Measurements from ENCODE around the gene USP20.

The USP20 gene

DNA sequence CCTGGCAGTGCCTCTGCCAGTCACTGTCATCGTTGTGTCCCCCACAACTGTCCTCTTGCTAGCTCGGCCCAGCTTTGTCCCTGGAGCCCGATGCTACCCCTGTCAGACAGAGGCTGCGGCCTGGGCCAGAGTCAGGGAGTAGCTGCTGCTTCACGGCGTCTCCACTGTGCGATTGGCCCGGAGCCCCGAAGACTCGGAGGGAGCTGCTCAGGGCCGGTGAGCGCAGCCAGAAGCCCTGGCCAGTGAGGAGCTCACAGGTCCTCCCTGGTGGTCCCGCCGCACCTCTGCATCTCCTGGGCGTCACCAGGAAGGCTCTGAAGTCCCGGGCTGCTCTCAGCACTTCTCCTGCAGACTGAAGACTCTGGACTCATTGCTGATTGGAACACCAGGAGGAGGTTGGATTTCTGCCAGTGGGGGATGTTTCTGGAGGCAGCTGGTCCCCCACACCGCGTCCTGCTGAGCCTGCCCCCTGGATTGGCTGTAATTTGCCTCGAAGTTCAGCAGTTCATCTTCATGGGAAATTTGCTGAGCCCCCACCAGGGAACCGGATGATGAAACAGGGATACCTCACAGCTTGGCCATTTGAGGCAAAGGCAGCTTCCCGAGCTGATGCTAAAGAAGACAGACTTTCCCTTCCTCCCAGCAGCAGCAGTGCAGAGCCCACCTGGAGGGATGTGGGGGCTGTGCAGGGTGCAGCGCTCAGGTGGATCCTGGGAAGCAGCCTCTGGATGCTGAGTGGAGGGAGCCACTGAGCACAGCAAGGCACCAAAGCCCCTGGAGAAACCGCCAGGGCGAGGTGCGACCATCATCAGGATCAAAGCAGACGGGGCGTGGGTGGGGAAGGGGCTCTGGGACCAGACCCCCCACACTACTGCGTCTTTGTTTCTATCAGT, 45.6 kb downstream of the USP20 start:
- no peak overlapping the region for H3K27ac Mint-ChIP-seq
- no peaks in the 10 kb centered on the region for H3K9me3 Mint-ChIP-seq
- H3K36me3 Mint-ChIP-seq (ENCODE audit: low read depth): no peaks in the 10 kb centered on the region
- no peaks in the 10 kb centered on the region for H3K27me3 Mint-ChIP-seq
- no peak overlapping the region for H3K4me3 Mint-ChIP-seq
- peaks cover 25% of the 10 kb centered on the region for H3K4me1 Mint-ChIP-seq (ENCODE audit: low read depth)
- intact Hi-C loops (cut with micrococcal nuclease): no loop called here

- Mint-ChIP-seq H3K4me3 (no peak overlapping the region), H3K9me3 (no peaks in the 10 kb centered on the region), H3K27ac (no peak overlapping the region), H3K36me3 (ENCODE audit: low read depth) (no peaks in the 10 kb centered on the region), H3K4me1 (ENCODE audit: low read depth) (peaks cover 33% of the 10 kb centered on the region), H3K27me3 (no peaks in the 10 kb centered on the region)
- intact Hi-C loops (cut with micrococcal nuclease): no loop called here
Measured at GRCh38 chr9:129881547-129882324, 46.5 kb downstream of the USP20 start.

GRCh38 chr9:129884220-129885017, 49.2 kb downstream of the USP20 start:
- no peaks in the 10 kb centered on the region for H3K27me3 Mint-ChIP-seq

GRCh38 chr9:129885018-129885669, 49.9 kb downstream of the USP20 start:
- Mint-ChIP-seq H3K27ac (peak overlapping the region; percentile 86), H3K4me1 (ENCODE audit: low read depth) (peaks cover 65% of the 10 kb centered on the region), H3K27me3 (no peaks in the 10 kb centered on the region), H3K9me3 (no peaks in the 10 kb centered on the region), H3K4me3 (peak overlapping the region; percentile 74), H3K36me3 (ENCODE audit: low read depth) (peaks cover 26% of the 10 kb centered on the region)
- intact Hi-C loops (cut with micrococcal nuclease): loop anchor here (5.0 kb wide), 2 partner anchors 167 to 212 kb away; partner anchors contain the start of gene GPR107

More at GRCh38 chr9:129884220-129885017, 49.2 kb downstream of the USP20 start:
- peaks cover 19% of the 10 kb centered on the region for H3K36me3 Mint-ChIP-seq (ENCODE audit: low read depth)
- H3K27ac Mint-ChIP-seq: peak overlapping the region; percentile 86
- H3K9me3 Mint-ChIP-seq: no peaks in the 10 kb centered on the region
- H3K4me3 Mint-ChIP-seq: peak overlapping the region; percentile 74
- intact Hi-C loops (cut with micrococcal nuclease): loop anchor here (5.0 kb wide), 2 partner anchors 168 to 213 kb away; partner anchors contain the start of gene GPR107
- peaks cover 58% of the 10 kb centered on the region for H3K4me1 Mint-ChIP-seq (ENCODE audit: low read depth)

DNA sequence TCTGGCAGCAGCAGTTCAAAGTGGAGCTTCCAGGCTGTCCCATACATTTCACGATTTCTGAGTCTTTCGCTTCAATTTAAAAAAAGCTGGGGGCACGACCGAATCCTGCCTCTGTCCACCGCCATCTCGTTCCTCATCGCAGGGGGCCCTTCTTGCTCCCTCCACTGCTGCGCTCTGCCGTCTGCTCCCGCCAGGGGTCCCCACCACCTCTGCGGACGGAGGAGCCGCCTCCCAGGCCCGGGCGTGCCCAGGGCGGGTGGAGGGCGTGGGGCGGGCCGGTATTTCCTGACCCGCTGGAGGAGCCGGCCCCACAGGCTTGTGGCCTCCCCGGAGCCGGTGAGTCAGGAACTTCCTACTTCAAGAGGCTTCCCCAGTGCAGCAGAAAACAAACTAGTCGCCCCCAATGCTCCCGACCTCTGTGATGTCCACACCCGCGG, 50.4 kb downstream of the USP20 start:
- peaks cover 71% of the 10 kb centered on the region for H3K4me1 Mint-ChIP-seq (ENCODE audit: low read depth)
- no peaks in the 10 kb centered on the region for H3K27me3 Mint-ChIP-seq
- peaks cover 32% of the 10 kb centered on the region for H3K36me3 Mint-ChIP-seq (ENCODE audit: low read depth)

DNA sequence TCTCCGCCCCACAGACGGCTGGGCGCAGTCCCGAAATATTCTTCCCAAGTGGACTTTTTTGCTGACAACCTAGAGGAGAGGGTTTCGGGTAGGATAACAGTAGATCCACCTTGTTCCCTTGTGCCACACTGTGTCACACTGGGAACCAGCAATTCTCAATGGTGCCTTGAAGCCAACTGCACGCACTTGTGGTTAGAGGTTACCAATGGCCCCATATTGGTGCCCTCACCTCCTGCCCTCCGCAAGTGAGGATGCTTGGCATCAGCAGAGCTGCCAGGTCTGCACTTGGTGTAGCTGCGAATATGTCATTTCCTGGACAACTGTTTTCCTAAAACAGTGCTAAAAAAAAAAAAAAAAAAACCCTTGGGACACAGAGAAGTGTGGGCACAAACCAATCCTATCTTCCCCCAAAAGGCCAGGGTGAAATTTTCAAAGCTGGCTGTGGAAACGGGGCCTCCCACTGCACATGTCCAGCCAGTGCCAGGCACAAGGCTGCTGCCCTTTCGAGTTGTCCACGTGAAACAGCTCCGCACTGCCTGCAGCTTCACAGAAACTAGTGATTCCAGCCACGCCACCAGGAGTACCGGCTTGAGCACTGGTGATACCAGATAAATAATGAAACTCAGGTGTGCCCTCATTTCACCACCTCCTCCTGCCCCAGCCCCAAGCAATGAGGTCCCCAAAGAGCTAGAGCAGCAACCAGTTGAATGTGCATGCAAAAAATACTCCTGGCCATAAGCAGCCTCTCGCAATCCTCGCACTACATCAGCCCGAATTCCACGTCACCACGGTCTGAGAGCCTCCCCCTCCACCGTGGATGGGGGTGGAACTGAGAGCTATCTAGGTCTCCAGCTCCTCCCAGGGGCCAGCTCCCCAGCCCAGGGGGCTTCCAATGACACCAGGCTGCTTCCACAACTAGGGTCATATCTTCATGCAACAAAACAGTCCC, 51.2 kb downstream of the USP20 start:
- Mint-ChIP-seq H3K9me3 (no peaks in the 10 kb centered on the region), H3K4me1 (ENCODE audit: low read depth) (peaks cover 79% of the 10 kb centered on the region), H3K27ac (peak overlapping the region; percentile 86), H3K27me3 (no peaks in the 10 kb centered on the region), H3K36me3 (ENCODE audit: low read depth) (peaks cover 40% of the 10 kb centered on the region), H3K4me3 (peak overlapping the region; percentile 74)
- intact Hi-C loops (cut with micrococcal nuclease): loop anchor here (2.0 to 5.0 kb wide), 3 partner anchors 14 to 211 kb away; partner anchors contain the start of gene GPR107

More for the DNA sequence above, 50.4 kb downstream of the USP20 start:
- Mint-ChIP-seq H3K27ac (peak overlapping the region; percentile 86), H3K9me3 (no peaks in the 10 kb centered on the region), H3K4me3 (peak overlapping the region; percentile 74)
- intact Hi-C loops (cut with micrococcal nuclease): loop anchor here (2.0 to 5.0 kb wide), 3 partner anchors 15 to 212 kb away; partner anchors contain the start of gene GPR107

GRCh38 chr9:129887334-129888292, 52.4 kb downstream of the USP20 start:
- Mint-ChIP-seq H3K4me3 (peak overlapping the region; percentile 67), H3K9me3 (no peaks in the 10 kb centered on the region), H3K27me3 (no peaks in the 10 kb centered on the region), H3K27ac (peak overlapping the region; percentile 86), H3K4me1 (ENCODE audit: low read depth) (peaks cover 88% of the 10 kb centered on the region), H3K36me3 (ENCODE audit: low read depth) (peaks cover 51% of the 10 kb centered on the region)
- intact Hi-C loops (cut with micrococcal nuclease): loop anchor here (2.0 to 5.0 kb wide), 3 partner anchors 13 to 210 kb away; partner anchors contain the start of gene GPR107

GRCh38 chr9:129888293-129889121, 53.2 kb downstream of the USP20 start:
- Mint-ChIP-seq H3K27me3 (no peaks in the 10 kb centered on the region), H3K4me3 (peak overlapping the region; percentile 67), H3K36me3 (ENCODE audit: low read depth) (peaks cover 57% of the 10 kb centered on the region), H3K4me1 (ENCODE audit: low read depth) (peaks cover 87% of the 10 kb centered on the region), H3K27ac (peak overlapping the region; percentile 86), H3K9me3 (no peaks in the 10 kb centered on the region)
- intact Hi-C loops (cut with micrococcal nuclease): loop anchor here (5.0 kb wide), 2 partner anchors 164 to 209 kb away; partner anchors contain the start of gene GPR107

DNA sequence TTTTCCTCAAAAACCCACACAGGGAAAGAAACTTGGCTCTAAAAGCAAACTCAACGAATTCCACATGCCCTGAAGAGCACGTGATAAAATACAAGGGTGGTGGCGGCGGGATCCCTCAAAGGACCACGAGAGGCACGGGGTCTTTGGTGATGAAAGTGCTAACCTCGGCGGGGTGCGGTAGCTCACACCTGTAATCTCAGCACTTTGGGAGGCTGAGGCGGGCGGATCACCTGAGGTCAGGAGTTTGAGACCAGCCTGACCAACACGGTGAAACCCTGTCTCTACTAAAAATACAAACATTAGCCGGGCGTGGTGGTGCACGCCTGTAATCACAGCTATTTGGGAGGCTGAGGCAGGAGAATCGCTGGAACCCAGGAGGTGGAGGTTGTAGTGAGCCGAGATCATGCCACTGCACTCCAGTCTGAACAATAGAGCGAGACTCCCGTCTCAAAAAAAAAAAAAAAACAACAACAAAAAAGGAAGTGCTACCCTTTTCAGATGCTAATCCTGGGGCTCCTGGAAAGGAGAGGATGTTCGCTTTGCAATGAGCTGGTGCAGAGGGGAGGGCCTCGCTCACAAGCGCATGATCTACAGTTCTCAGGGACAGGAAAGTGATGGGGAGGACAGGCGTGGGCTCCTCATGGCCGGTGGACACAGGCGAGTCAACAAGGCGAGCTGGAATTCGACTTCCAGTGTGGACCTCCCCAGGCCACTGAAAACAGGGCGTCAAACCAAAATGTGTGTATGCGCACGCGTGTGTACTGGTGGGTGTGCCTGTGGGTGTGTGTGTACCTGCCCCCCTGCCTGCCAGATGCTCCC, 54.1 kb downstream of the USP20 start:
- peaks cover 82% of the 10 kb centered on the region for H3K4me1 Mint-ChIP-seq (ENCODE audit: low read depth)
- H3K36me3 Mint-ChIP-seq (ENCODE audit: low read depth): peaks cover 64% of the 10 kb centered on the region
- intact Hi-C loops (cut with micrococcal nuclease): loop anchor here (5.0 kb wide), 2 partner anchors 163 to 208 kb away; partner anchors contain the start of gene GPR107
- peak overlapping the region; percentile 86 for H3K27ac Mint-ChIP-seq
- H3K9me3 Mint-ChIP-seq: no peaks in the 10 kb centered on the region
- H3K4me3 Mint-ChIP-seq: peak overlapping the region; percentile 67
- no peaks in the 10 kb centered on the region for H3K27me3 Mint-ChIP-seq

Measured in dendritic cell treated with granulocyte-macrophage colony-stimulating factor and Interleukin-4, amounts not matched to agents 40 ng/mL and 50 ng/mL, for 4 days (primary cell).